ENCODE data around the gene HOXB1.

GRCh38 chr17:48561884-48562810 lies 31.3 kb upstream of the HOXB1 start:
- TF ChIP-seq CTCF (IDR thresholded peaks at IDR 0.05; ENCODE audit: borderline replicate concordance, extremely low read depth, low read length, poor library complexity, severe bottlenecking) (no peak), EZH2 (IDR thresholded peaks at IDR 0.05; ENCODE audit: borderline replicate concordance, low read depth, low read length, severe bottlenecking) (no peak)

Data from DND-41 (cell line).